OCI-LY1 (cell line): ENCODE measurements around the gene PICALM.

Experiments used
- H2AFZ ChIP-seq: fragments of 200-600 bp; sonication (generic), shearing (Covaris generic); 2 replicates; pipeline ENCODE4 v1.6.0; 2014; ENCODE audit warnings: antibody characterized with exemption, mild to moderate bottlenecking, low read length
- H3F3A ChIP-seq: fragments of 200-600 bp; sonication (generic), shearing (Covaris generic); 2 replicates; pipeline ENCODE4 v1.6.0; 2014; ENCODE audit warnings: mild to moderate bottlenecking, antibody characterized with exemption, low read length, moderate library complexity; ENCODE audit not compliant: insufficient read depth
- H3K27ac ChIP-seq: fragments of 200-600 bp; sonication (generic); 2 replicates; pipeline ENCODE4 v1.5.1; 2014; ENCODE audit warnings: low read length, mixed run types, mild to moderate bottlenecking, low read depth; ENCODE audit not compliant: poor library complexity, severe bottlenecking
- H3K27me3 ChIP-seq: fragments of 200-600 bp; sonication (generic); 2 replicates; pipeline ENCODE4 v1.6.0; 2014; ENCODE audit warnings: antibody characterized with exemption, mild to moderate bottlenecking, low read length, moderate library complexity; ENCODE audit not compliant: insufficient read depth
- H3K36me3 ChIP-seq: fragments of 200-600 bp; sonication (generic); 2 replicates; pipeline ENCODE4 v1.6.1; 2014; ENCODE audit warnings: mild to moderate bottlenecking, antibody characterized with exemption, low read length, moderate library complexity, mixed read lengths; ENCODE audit not compliant: insufficient read depth
- H3K4me1 ChIP-seq: fragments of 200-600 bp; sonication (generic); 2 replicates; pipeline ENCODE4 v1.5.1; 2014; ENCODE audit warnings: mild to moderate bottlenecking, low read length, moderate library complexity; ENCODE audit not compliant: insufficient read depth, severe bottlenecking
- H3K4me2 ChIP-seq: fragments of 200-600 bp; sonication (generic), shearing (Covaris generic); 2 replicates; pipeline ENCODE4 v1.6.1; 2014; ENCODE audit warnings: low read length
- H3K4me3 ChIP-seq: fragments of 200-600 bp; sonication (generic); 2 replicates; pipeline ENCODE4 v1.5.1; 2014; ENCODE audit warnings: low read length, low read depth, mild to moderate bottlenecking, mixed read lengths; ENCODE audit not compliant: poor library complexity, severe bottlenecking
- H3K79me2 ChIP-seq: fragments of 200-600 bp; shearing (Covaris generic); 2 replicates; pipeline ENCODE4 v1.6.1; 2016; ENCODE audit warnings: mixed run types, low read length, mixed read lengths; ENCODE audit not compliant: insufficient read depth
- H3K9ac ChIP-seq: fragments of 200-600 bp; sonication (generic), shearing (Covaris generic); 2 replicates; pipeline ENCODE4 v1.6.1; 2014; ENCODE audit warnings: mild to moderate bottlenecking, low read length, mixed read lengths
- H3K9me2 ChIP-seq: fragments of 200-600 bp; sonication (generic), shearing (Covaris generic); 2 replicates; pipeline ENCODE4 v1.6.1; 2014; ENCODE audit warnings: low read depth, mild to moderate bottlenecking, low read length, mixed read lengths
- H3K9me3 ChIP-seq: fragments of 200-600 bp; shearing (Covaris generic); 2 replicates; pipeline ENCODE4 v1.6.1; 2014; ENCODE audit warnings: low read length, mixed read lengths
- H4K20me1 ChIP-seq: fragments of 200-600 bp; sonication (generic), shearing (Covaris generic); 2 replicates; pipeline ENCODE4 v1.6.0; 2016; ENCODE audit warnings: mild to moderate bottlenecking, low read length; ENCODE audit not compliant: insufficient read depth
- CTCF ChIP-seq: fragments of 200-600 bp; sonication (generic), shearing (Covaris generic); IDR thresholded peaks from 2 replicates; pipeline ENCODE4 v1.5.1; 2017; ENCODE audit warnings: mild to moderate bottlenecking, antibody characterized with exemption, low read length, moderate library complexity, mixed read lengths
- EZH2 ChIP-seq: fragments of 200-600 bp; sonication (generic), shearing (Covaris generic); IDR thresholded peaks from 2 replicates; pipeline ENCODE4 v1.8.0; 2017; ENCODE audit warnings: borderline replicate concordance, mixed run types, mild to moderate bottlenecking, antibody characterized with exemption, low read length, moderate library complexity, mixed read lengths

The PICALM gene

GRCh38 chr11:85946221-85946620 lies 122.7 kb downstream of the PICALM start:
- Histone ChIP-seq H3K9me2 (no peaks in the 10 kb centered on the region), H3K27ac (no peak overlapping the region), H3F3A (no peaks in the 10 kb centered on the region), H3K9ac (no peak overlapping the region), H3K36me3 (no peaks in the 10 kb centered on the region), H3K9me3 (0 out of 2 replicates have a peak, but pooled peaks cover 5% of the 10 kb centered on the region), H3K27me3 (no peaks in the 10 kb centered on the region), H4K20me1 (no peaks in the 10 kb centered on the region), H2AFZ (no peak overlapping the region), H3K4me1 (no peaks in the 10 kb centered on the region), H3K79me2 (no peaks in the 10 kb centered on the region), H3K4me2 (no peak overlapping the region), H3K4me3 (no peak overlapping the region)
- TF ChIP-seq CTCF (no peak), EZH2 (no peak)

GRCh38 chr11:85945788-85946187 lies 123.1 kb downstream of the PICALM start:
- Histone ChIP-seq H3K4me2 (no peak overlapping the region), H3K9ac (no peak overlapping the region), H3K27me3 (no peaks in the 10 kb centered on the region), H4K20me1 (no peaks in the 10 kb centered on the region), H3K4me1 (no peaks in the 10 kb centered on the region), H3K4me3 (no peak overlapping the region), H3F3A (no peaks in the 10 kb centered on the region), H3K9me2 (no peaks in the 10 kb centered on the region), H3K27ac (no peak overlapping the region), H3K36me3 (no peaks in the 10 kb centered on the region), H2AFZ (no peak overlapping the region), H3K79me2 (no peaks in the 10 kb centered on the region), H3K9me3 (0 out of 2 replicates have a peak, but pooled peaks cover 5% of the 10 kb centered on the region)
- TF ChIP-seq CTCF (no peak), EZH2 (no peak)

- Histone ChIP-seq H3K4me1 (no peaks in the 10 kb centered on the region), H3K36me3 (no peaks in the 10 kb centered on the region), H2AFZ (no peak overlapping the region), H3K9me2 (no peaks in the 10 kb centered on the region), H3K9me3 (0 out of 2 replicates have a peak, but pooled peaks cover 5% of the 10 kb centered on the region), H4K20me1 (no peaks in the 10 kb centered on the region), H3K4me2 (no peak overlapping the region), H3K27me3 (no peaks in the 10 kb centered on the region), H3K9ac (no peak overlapping the region), H3K79me2 (no peaks in the 10 kb centered on the region), H3K27ac (no peak overlapping the region), H3K4me3 (no peak overlapping the region), H3F3A (no peaks in the 10 kb centered on the region)
- TF ChIP-seq EZH2 = no peak
- TF ChIP-seq CTCF = no peak
These were observed 123.6 kb downstream of the PICALM start for GRCh38 chr11:85945296-85945695.
